ENCODE data around the gene KCTD3. TPM values are rescaled to one million over a fixed set of nuclear protein-coding genes. Genes with fewer than 3 reads are reported as not detected.

Gene KCTD3
- total and polyA plus RNA-seq, 2 of the 13 experiments (the other 11 are each of a cell fraction or from before 2014, with no cell fraction given), result 49.8 to 68.1 TPM

GRCh38 chr1:215557992-215558626 lies 9.0 kb upstream of the KCTD3 start (continued):
- TF ChIP-seq RXRB (CRISPR knock-in tag; IDR thresholded peaks at IDR 0.05; ENCODE audit: borderline replicate concordance), result 0 out of 2 replicates have a peak, but pooled peaks have one; percentile 22
- no peak for TF ChIP-seq JUN (CRISPR knock-in tag; IDR thresholded peaks at IDR 0.05)
- no peak for TF ChIP-seq ZBED4 (CRISPR knock-in tag; IDR thresholded peaks at IDR 0.05; ENCODE audit: borderline replicate concordance)
- TF ChIP-seq ZNF792 (CRISPR knock-in tag; IDR thresholded peaks at IDR 0.05), result 0 out of 2 replicates have a peak, but pooled peaks have one; percentile 14
- TF ChIP-seq JUNB (CRISPR knock-in tag; IDR thresholded peaks at IDR 0.05; ENCODE audit: borderline replicate concordance), result no peak
- no peak for TF ChIP-seq MLLT10 (CRISPR knock-in tag; IDR thresholded peaks at IDR 0.05)
- TF ChIP-seq ZNF251 (CRISPR knock-in tag; IDR thresholded peaks at IDR 0.05), result no peak
- no peak for TF ChIP-seq ETV5 (CRISPR knock-in tag; IDR thresholded peaks at IDR 0.05; ENCODE audit: borderline replicate concordance)
- no peak for TF ChIP-seq DNMT3B (CRISPR knock-in tag; conservative IDR thresholded peaks at IDR 0.05)
- TF ChIP-seq EP300 (IDR thresholded peaks at IDR 0.05; ENCODE audit: low read depth in 2 of 2, low read length in 2 of 2), result 0 out of 4 replicates have a peak, but pooled peaks of 1 of the 2 experiments have one; percentile 7
- no peak for TF ChIP-seq EP300 (CRISPR knock-in tag; IDR thresholded peaks at IDR 0.05; ENCODE audit: borderline replicate concordance)
- TF ChIP-seq ZNF143 (CRISPR knock-in tag; IDR thresholded peaks at IDR 0.05), result no peak
- TF ChIP-seq NFYB (CRISPR knock-in tag; IDR thresholded peaks at IDR 0.05), result no peak
- TF ChIP-seq LBX2 (CRISPR knock-in tag; IDR thresholded peaks at IDR 0.05; ENCODE audit: borderline replicate concordance), result no peak
- TF ChIP-seq RNF2 (conservative IDR thresholded peaks at IDR 0.05; ENCODE audit: low read depth), result no peak
- peak; percentile 57; the same call in 1 of the 2 replicates for TF ChIP-seq SOX5 (CRISPR knock-in tag; IDR thresholded peaks at IDR 0.05; ENCODE audit: borderline replicate concordance)
- TF ChIP-seq PCBP1 (IDR thresholded peaks at IDR 0.05; ENCODE audit: borderline replicate concordance, low read depth, low read length), result no peak
- no peak for TF ChIP-seq DBP (CRISPR knock-in tag; IDR thresholded peaks at IDR 0.05; ENCODE audit: not compliant biosample characterization)
- TF ChIP-seq ZNF567 (CRISPR knock-in tag; IDR thresholded peaks at IDR 0.05; ENCODE audit: borderline replicate concordance), result no peak
- peak; percentile 78 for TF ChIP-seq ZNF770 (CRISPR knock-in tag; IDR thresholded peaks at IDR 0.05)
- no peak for TF ChIP-seq ZNF441 (CRISPR knock-in tag; IDR thresholded peaks at IDR 0.05; ENCODE audit: borderline replicate concordance)
- TF ChIP-seq WIZ (CRISPR knock-in tag; IDR thresholded peaks at IDR 0.05), result no peak
- TF ChIP-seq SKI (IDR thresholded peaks at IDR 0.05; ENCODE audit: partially characterized antibody), result no peak
- TF ChIP-seq ZSCAN12 (CRISPR knock-in tag; IDR thresholded peaks at IDR 0.05), result no peak
- no peak for TF ChIP-seq SNAI1 (CRISPR knock-in tag; IDR thresholded peaks at IDR 0.05; ENCODE audit: borderline replicate concordance)

All from HepG2 (cell line).